Skin epidermis (tissue), 12 donors: ENCODE data around the gene FBN2.
"Not testable (repeated sequence)": the region's sequence is repeated elsewhere in the genome, so short reads cannot be mapped to it uniquely, and the experiment has no call there.

Source experiments
- H3K27ac ChIP-seq, 21 experiments: fragments of 200-600 bp; sonication (generic) in 11 of 21; one replicate each; pipeline ENCODE4 v1.5.0; 2020; ENCODE audit warnings: mild to moderate bottlenecking in 3 of 21, inconsistent platforms in 2 of 21, moderate library complexity in 2 of 21
- H3K4me3 ChIP-seq, 7 experiments: fragments of 200-600 bp; sonication (generic) in 2 of 7; one replicate each; pipeline ENCODE4 v1.5.0; 2020; ENCODE audit warnings: inconsistent platforms in 2 of 7, mild to moderate bottlenecking in 2 of 7, moderate library complexity in 1 of 7

FBN2 gene

GRCh38 chr5:128536254-128537220, 1.5 kb downstream of the FBN2 start:
- Histone ChIP-seq H3K4me3 (peak overlapping the region; percentile 16 to 52 (median 34)), H3K27ac (no peak overlapping the region)

- H3K27ac ChIP-seq = no peak overlapping the region
- H3K4me3 ChIP-seq = no peak overlapping the region
Measured at GRCh38 chr5:128535251-128535650, 2.8 kb downstream of the FBN2 start.

DNA sequence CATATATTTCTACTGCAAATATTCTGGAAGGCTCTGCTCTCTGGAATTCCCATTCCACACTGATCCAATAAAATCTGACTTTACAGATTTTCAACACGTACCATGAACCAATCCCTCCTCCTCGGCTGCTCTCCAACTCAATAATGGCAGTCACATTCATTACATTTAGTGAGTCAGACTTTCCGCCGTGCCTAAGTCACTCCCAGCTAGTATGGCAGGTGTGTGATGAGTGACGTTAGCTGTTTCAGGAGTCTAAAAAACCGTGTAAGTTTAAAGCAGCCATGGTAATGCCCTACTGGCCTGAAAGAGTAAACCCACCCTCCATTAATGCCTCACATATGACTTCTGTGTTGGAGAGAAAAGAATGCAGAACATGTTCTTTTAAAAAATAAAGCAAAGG, 3.3 kb downstream of the FBN2 start:
- no peak overlapping the region for H3K4me3 ChIP-seq
- H3K27ac ChIP-seq = no peak overlapping the region

- H3K27ac ChIP-seq = no peak overlapping the region
Measured at GRCh38 chr5:128532776-128533175, 5.3 kb downstream of the FBN2 start.

DNA sequence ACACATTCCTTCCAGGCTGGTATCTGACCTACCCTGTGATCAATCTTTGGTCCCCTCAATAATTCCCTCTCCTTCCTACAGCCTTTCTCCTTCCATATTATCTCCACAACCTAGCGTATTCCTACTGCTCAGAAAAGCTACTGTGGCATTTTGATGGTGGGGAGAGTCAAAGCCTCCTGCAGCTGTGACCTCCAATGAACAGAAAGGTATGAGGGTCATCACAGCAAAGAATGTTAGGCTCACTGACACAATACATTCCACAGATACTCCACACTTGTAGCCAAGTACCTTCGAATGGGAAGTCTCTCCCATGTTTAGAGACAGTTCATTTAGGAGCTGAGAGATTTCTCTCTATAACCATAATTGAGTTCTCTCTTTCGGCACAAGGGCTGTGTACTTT, 5.9 kb downstream of the FBN2 start:
- H3K27ac ChIP-seq = no peak overlapping the region

More at GRCh38 chr5:128532776-128533175, 5.3 kb downstream of the FBN2 start:
- no peak overlapping the region for H3K4me3 ChIP-seq

GRCh38 chr5:128528637-128529255, 9.3 kb downstream of the FBN2 start:
- no peak overlapping the region for H3K4me3 ChIP-seq
- H3K27ac ChIP-seq = no peak overlapping the region

More for the DNA sequence above, 5.9 kb downstream of the FBN2 start:
- no peak overlapping the region for H3K4me3 ChIP-seq

GRCh38 chr5:128528126-128528525, 9.9 kb downstream of the FBN2 start:
- no peak overlapping the region for H3K4me3 ChIP-seq
- H3K27ac ChIP-seq = no peak overlapping the region

GRCh38 chr5:128527077-128527476, 11.0 kb downstream of the FBN2 start:
- no peak overlapping the region for H3K4me3 ChIP-seq

DNA sequence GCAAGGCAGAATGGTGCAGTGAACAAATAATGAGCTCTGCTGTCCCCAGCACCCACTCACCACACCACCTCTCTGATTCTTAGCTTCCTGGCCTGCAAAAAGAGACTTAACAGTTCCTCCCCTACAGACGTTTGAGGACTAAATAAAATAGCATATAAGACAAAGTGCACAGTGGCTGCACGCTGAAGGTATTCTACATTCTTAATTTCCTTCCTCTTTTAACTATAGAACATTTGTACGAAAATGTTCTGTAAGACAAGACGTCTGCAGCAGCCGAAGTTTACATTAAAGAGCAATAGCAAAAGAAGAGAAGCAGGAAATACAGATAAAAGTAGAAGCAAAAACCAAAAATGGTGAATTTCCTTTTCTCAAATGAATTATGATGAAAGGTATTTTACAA, 15.7 kb downstream of the FBN2 start:
- Histone ChIP-seq H3K4me3 (no peak overlapping the region), H3K27ac (no peak overlapping the region)

More at GRCh38 chr5:128527077-128527476, 11.0 kb downstream of the FBN2 start:
- no peak overlapping the region for H3K27ac ChIP-seq

DNA sequence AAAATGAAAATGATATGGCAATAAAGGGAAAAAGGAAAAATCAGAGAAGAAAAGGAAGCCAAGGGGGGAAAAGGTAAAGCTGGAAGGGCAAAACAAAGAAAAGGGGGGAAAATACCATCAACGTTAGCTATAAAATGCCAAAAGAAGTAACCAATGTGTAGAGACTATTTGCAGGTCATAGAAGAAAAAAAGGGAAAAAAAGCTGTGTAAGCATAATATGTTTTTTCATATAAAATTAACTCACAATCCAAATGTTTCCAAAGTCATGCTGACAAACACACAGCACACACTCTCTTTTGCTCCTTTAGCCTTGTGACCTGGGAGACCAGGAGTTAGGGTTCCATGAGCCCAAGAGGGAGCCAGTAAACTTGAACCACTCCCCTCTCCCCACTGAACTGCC, 18.2 kb downstream of the FBN2 start:
- no peak overlapping the region for H3K27ac ChIP-seq
- H3K4me3 ChIP-seq = no peak overlapping the region

DNA sequence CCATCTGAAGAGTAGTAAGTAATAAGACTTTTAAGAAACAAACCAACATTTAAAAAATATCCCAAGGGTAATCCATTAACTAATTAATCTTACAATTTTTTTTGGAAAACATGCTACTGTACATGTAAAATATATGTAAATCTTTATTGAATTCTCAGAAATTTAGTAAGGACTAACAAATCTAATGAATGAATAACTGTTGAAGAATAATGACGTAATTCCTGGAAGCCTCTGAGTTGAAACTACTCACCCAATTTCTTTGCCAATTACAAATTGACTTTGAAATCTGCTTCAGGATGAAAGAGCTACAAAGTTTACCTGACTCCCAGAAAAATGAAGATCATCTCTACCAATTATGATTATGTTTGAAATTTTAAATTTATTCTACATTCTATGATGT, 21.1 kb downstream of the FBN2 start:
- no peak overlapping the region for H3K4me3 ChIP-seq
- H3K27ac ChIP-seq = no peak overlapping the region

- H3K27ac ChIP-seq = no peak overlapping the region
- H3K4me3 ChIP-seq = no peak overlapping the region
Measured at GRCh38 chr5:128513806-128514205, 24.2 kb downstream of the FBN2 start.

DNA sequence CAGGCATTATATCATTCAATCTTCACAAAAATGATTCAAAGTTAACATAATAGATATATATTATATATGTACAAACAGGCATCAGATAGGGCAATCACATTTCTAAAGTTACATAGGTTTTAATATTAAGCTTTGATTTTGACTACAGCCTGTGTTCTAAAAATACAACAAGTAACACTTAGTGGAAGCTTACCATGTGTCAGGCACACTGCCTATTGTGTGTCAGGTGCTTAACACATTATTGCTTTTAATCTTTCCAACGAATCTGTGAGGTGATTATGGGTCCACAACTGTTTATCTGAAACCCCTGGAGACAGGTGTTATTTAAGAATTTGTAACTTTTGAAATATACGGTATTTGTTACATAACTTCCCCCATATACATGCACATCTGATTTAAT, 25.2 kb downstream of the FBN2 start:
- Histone ChIP-seq H3K27ac (no peak overlapping the region), H3K4me3 (no peak overlapping the region)

DNA sequence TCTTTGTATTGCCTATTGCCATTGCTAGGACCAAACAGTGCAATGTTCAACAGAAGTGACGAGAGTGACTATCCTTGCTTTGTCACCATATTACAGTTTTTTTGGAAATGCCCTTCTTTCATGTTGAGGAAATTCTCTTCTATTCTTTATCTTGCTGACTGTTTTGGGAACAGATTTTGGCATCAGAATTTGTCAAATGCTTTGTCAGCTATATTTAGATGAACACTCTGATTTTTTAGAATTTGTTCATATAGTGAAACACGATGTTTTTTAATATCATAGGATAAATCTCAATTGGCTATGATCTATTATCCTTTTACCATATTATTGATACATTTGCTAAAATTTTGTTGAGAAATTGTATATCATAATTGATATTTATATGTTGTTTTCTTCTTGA, 31.4 kb downstream of the FBN2 start:
- H3K27ac ChIP-seq = no peak overlapping the region
- H3K4me3 ChIP-seq = no peak overlapping the region

- H3K4me3 ChIP-seq, H3K27ac ChIP-seq: not testable (repeated sequence)
Measured at GRCh38 chr5:128503727-128504126, 34.3 kb downstream of the FBN2 start.

- no peak overlapping the region for H3K27ac ChIP-seq
- no peak overlapping the region for H3K4me3 ChIP-seq
Measured at GRCh38 chr5:128498844-128499455, 39.1 kb downstream of the FBN2 start.

DNA sequence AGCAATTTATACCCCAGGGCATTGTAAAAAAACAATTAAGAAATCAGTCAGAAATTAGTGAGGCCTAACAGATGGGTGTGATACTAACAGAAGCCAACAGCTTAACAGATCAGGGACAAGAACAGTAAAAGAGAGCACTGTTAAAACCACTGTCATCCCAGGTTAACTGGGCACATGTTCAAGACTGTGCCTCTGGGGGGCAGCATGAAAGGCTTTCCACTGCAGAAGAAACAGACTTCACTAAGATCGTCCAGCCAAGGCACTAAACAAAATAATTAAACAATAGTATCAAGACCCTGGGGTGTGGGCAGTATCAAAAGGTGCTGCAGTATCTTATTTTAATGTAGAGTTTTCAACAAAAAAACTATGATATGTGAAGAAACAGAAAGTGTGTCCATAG, 43.5 kb downstream of the FBN2 start:
- Histone ChIP-seq H3K4me3 (no peak overlapping the region), H3K27ac (no peak overlapping the region)

- Histone ChIP-seq H3K27ac (no peak overlapping the region), H3K4me3 (no peak overlapping the region)
Measured at GRCh38 chr5:128493657-128494329, 44.3 kb downstream of the FBN2 start.

DNA sequence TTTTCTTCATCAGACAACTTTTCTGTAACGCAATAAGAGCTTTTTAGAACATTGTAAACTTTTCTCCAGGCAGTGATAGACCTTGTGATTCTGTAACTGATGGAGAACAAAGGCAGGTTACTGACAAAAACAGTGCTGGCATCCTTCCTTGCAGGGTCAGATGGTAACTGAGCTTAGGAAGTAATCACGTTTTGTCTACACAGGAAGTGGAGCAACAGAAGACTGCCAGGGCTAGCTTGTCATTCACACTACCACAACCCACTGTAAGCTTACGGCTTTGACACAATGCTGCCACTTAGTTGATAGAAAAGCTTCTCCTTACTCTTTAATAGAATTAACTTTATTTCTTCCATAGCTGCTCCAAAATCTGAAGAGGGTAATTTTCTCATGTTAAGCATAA, 46.8 kb downstream of the FBN2 start:
- H3K27ac ChIP-seq = no peak overlapping the region

DNA sequence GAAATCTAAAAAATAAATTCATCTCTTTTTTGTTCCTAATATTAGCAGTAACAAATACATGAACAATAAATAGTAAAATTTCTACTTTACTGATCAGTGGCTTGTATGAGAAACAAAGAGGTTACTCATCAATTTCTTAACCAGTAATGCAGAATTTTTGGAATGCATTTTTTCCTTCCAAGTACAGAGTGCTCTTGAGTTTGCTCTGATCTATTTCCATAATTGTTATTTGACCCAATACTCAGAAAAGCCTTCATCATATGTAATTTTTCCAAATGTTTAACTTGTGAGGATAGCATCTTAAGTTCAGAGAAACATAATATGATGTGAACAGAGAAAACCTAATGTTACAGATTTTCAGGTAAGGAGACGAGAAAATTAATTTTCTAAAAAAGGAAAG, 47.3 kb downstream of the FBN2 start:
- H3K27ac ChIP-seq = no peak overlapping the region
- no peak overlapping the region for H3K4me3 ChIP-seq

More for the DNA sequence above, 46.8 kb downstream of the FBN2 start:
- no peak overlapping the region for H3K4me3 ChIP-seq
